ENCODE data around the gene CNNM3.

DNA sequence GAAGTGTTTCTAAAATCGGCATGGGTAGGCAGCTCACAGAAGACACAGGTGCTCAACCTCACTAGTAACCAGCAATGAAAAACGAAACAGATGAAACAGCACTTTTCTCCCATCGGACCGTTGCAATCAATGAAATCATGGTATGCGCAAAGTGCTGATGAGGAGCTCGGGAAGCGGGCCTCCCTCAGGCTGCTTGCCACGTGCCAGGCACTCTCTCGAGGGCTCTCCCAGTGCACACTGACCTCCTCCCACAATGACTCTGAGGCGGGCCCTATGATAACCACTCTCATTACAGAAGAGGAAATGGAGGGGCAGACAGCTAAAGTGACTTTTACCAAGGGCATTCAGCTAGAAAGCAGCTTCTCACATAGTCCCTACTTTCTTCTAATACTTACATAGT lies 31.5 kb downstream of the CNNM3 start:
- TF ChIP-seq, protein P1, sequence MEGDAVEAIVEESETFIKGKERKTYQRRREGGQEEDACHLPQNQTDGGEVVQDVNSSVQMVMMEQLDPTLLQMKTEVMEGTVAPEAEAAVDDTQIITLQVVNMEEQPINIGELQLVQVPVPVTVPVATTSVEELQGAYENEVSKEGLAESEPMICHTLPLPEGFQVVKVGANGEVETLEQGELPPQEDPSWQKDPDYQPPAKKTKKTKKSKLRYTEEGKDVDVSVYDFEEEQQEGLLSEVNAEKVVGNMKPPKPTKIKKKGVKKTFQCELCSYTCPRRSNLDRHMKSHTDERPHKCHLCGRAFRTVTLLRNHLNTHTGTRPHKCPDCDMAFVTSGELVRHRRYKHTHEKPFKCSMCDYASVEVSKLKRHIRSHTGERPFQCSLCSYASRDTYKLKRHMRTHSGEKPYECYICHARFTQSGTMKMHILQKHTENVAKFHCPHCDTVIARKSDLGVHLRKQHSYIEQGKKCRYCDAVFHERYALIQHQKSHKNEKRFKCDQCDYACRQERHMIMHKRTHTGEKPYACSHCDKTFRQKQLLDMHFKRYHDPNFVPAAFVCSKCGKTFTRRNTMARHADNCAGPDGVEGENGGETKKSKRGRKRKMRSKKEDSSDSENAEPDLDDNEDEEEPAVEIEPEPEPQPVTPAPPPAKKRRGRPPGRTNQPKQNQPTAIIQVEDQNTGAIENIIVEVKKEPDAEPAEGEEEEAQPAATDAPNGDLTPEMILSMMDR (IDR thresholded peaks at IDR 0.05) = no peak
- no peak for TF ChIP-seq POLR2A (IDR thresholded peaks at IDR 0.05)
